GM19452 (cell line): Measurements from ENCODE around the gene PITPNM3.

Experiments
- ATAC-seq: cut with Tn5 transposase; IDR thresholded peaks from one replicate; pipeline ENCODE4 v1.9.1; 2021; ENCODE audit not compliant: unreplicated experiment

Gene PITPNM3

GRCh38 chr17:6413065-6413464 lies 143.3 kb downstream of the PITPNM3 start:
- ATAC-seq = no peak

GRCh38 chr17:6408735-6409134 lies 147.6 kb downstream of the PITPNM3 start:
- no peak for ATAC-seq

- no peak for ATAC-seq
Measured at GRCh38 chr17:6408276-6408675, 148.1 kb downstream of the PITPNM3 start.

GRCh38 chr17:6402258-6402657 lies 154.1 kb downstream of the PITPNM3 start:
- ATAC-seq = no peak
